VCaP (cell line): ENCODE data around the gene INHBC.
A peak's percentile ranks its signal among the peaks of the same experiment; 100 is the strongest.

ENCODE experiments used
- H3K27ac ChIP-seq: fragments of 450-650 bp; 2 replicates; pipeline ENCODE4 v1.5.1; 2017
- TF ChIP-seq, protein P1 (sequence below): fragments of 450-650 bp; conservative IDR thresholded peaks from 2 replicates; pipeline ENCODE4 v1.5.1; 2017; ENCODE audit warnings: mild to moderate bottlenecking, moderate library complexity

The INHBC gene

DNA sequence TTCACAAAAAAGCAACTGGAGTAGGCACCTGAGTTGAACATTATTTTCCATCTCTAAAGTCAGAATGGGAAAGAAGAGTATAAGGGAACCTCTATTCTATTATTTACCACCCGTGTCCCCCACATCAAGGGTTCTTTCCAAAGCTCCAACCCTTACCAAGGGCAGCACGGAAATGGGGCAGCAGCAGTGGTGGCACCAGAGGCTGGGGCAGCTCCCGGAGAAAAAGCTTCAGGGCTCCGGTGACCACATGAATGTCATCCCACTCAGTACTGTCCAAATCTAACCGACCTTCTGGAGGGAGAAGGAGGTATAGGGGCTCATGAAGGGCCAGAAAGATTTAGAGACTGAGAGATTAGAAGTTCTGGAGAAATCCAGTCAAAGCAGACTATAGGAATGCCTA is 39.3 kb downstream of the INHBC start:
- TF ChIP-seq, protein P1, sequence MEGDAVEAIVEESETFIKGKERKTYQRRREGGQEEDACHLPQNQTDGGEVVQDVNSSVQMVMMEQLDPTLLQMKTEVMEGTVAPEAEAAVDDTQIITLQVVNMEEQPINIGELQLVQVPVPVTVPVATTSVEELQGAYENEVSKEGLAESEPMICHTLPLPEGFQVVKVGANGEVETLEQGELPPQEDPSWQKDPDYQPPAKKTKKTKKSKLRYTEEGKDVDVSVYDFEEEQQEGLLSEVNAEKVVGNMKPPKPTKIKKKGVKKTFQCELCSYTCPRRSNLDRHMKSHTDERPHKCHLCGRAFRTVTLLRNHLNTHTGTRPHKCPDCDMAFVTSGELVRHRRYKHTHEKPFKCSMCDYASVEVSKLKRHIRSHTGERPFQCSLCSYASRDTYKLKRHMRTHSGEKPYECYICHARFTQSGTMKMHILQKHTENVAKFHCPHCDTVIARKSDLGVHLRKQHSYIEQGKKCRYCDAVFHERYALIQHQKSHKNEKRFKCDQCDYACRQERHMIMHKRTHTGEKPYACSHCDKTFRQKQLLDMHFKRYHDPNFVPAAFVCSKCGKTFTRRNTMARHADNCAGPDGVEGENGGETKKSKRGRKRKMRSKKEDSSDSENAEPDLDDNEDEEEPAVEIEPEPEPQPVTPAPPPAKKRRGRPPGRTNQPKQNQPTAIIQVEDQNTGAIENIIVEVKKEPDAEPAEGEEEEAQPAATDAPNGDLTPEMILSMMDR, result no peak
- H3K27ac ChIP-seq, result no peak overlapping the region

DNA sequence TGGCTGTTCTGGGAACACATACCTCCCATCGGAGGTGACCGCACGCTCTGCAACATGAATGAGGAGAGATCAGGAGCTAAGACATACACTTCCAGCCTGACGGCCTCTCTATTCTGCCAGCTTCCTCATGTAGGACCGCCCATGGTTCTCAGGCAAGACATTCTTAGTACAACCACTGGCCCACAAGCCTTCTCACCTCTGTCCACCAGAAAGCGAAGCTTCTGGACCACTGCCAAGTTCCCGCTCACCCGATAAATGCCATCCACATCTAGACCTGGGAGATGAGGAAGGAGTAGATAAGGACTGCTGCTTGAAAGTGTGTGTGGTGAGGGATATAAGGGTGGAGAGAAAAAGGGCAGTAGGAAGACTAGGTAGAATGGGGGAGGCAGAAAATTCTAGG is 39.8 kb downstream of the INHBC start:
- TF ChIP-seq, protein P1, result no peak
- no peak overlapping the region for H3K27ac ChIP-seq

DNA sequence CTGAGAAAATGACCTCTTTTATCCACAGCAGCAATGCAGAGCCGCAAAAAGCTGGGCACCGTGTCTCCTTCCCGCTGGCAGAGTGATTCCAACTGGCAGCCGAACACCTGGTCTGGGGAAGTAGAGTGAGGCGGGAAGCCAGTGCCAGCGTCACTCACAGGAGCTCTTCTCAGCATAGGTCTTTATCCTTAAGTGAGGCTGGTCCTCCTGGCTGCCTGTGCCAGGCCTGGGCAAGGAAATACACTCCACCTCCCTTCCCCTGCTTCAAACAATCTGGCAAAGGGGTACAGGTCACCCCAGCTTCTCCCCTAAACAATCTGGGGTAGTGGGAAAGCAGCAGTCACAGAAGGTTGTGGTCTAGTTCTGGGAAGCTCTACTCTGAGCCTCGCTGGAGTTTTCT is 40.3 kb downstream of the INHBC start:
- TF ChIP-seq, protein P1, result no peak
- H3K27ac ChIP-seq, result peak overlapping the region; percentile 35; the same call in 1 of the 2 replicates

DNA sequence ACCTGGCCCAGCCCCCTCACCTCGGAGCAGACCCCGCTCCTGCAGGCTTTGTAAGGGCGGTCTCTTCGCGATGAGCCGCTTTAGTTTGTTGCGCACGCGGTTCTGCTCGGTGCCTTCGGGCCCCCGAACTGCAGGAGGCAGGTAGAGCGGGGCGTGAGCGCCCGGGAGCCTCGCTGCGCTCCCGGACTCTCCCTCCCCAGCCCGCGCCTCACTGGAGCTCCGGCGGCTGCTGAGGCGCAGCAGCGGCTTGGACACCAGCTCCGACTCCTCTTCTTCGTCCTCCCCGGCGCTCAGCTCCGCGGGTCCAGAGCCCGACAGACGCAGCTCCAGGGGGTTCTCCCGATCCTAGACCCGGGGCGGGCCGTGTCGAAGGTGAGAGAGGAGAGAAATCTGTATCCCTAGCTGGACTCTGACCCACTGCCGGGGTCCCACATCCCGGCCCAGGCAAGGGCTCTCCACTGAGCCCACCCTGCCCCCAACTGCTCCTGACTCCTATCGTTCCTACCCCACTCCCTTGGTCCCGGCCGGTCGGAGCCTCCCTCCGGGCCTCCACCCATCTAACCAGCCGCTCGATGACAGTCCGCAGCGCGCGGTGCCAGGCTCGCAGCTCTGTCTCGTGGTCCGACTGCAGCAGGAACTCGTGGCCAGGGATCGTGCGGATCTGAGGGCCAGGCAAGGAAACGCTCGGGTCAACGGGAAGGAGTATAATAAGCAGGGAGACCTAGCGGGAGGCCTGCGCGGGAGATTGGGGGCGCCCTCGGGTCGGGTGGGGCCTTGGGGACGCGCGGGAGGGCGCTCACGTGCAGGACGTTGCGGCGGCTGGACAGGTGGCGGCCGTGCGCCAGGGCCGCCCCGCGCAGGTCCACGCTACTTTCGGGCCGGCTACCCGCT is 40.9 kb downstream of the INHBC start:
- TF ChIP-seq, protein P1, result no peak
- peak overlapping the region; percentile 35; the same call in 1 of the 2 replicates for H3K27ac ChIP-seq

- peak overlapping the region; percentile 35; the same call in 1 of the 2 replicates for H3K27ac ChIP-seq
- TF ChIP-seq, protein P1, result 0 out of 2 replicates have a peak, but pooled peaks have one; percentile 27
These were observed 41.8 kb downstream of the INHBC start for GRCh38 chr12:57476162-57476992.

DNA sequence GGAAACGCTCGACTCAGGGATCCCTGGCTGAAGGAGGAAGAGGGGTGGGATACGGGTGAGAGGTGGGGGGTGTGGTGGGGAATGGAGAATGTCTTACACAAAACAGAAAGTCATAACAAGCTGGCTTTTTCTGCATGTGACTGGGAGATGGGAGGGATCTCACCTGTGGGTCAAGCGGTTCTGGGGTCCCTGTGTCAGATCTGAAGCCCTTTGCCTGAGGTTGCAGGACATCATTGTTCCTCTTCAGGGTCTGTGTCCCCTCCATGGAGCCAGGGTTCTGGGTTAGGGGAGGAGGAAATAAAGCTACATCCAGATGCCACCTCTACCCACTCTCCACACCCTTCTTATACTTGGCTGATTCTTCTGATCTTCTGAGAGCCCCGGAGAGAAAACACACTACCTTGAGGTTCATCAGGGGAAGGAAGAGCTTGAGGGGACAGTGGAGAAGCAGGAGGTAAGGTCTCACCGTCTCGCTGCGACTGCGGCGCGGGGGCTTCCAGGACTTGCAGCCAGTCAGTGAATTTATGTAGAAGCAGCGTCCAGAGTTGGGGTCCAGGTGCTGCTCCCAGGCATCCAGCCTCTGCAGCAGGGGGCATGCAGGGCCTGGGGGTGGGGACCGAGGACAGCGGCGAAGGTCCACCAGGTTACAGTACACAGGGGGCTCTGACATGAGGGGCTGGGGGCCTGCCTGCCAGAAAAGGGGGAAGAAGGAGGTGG is 42.6 kb downstream of the INHBC start:
- H3K27ac ChIP-seq, result no peak overlapping the region
- TF ChIP-seq, protein P1, result no peak
